Epithelial cell of proximal tubule (primary cell): Measurements from ENCODE around the gene CCDC57. TPM values are rescaled to one million over a fixed set of nuclear protein-coding genes. Genes with fewer than 3 reads are reported as not detected.
"Not testable (repeated sequence)": the region's sequence is repeated elsewhere in the genome, so short reads cannot be mapped to it uniquely, and the experiment has no call there.

Experiments
- DNase-seq: peaks from one replicate; pipeline ENCODE4 v3.0.0-alpha.2; 2011; ENCODE audit warnings: low read depth
- H3K4me3 ChIP-seq: 2 replicates; pipeline ENCODE4 v1.5.1; 2011; ENCODE audit warnings: low read depth, mild to moderate bottlenecking, low read length
- CTCF ChIP-seq: conservative IDR thresholded peaks from 2 replicates; pipeline ENCODE4 v1.5.1; 2012; ENCODE audit warnings: low read depth, mild to moderate bottlenecking, low read length
- total RNA-seq: library from RNA; depleted of rRNA; stranded (reverse); fragments of >200 nt; gene quantifications from 2 replicates; pipeline ENCODE4 v1.2.3, GENCODE V29; 2015

The CCDC57 gene
- total RNA-seq, 1 donor from 2014 or later = 10.8 TPM

- no peak for DNase-seq
- no peak overlapping the region for H3K4me3 ChIP-seq
- no peak for TF ChIP-seq CTCF
Observed at GRCh38 chr17:82255402-82255972, 42.8 kb upstream of the CCDC57 start.

DNA sequence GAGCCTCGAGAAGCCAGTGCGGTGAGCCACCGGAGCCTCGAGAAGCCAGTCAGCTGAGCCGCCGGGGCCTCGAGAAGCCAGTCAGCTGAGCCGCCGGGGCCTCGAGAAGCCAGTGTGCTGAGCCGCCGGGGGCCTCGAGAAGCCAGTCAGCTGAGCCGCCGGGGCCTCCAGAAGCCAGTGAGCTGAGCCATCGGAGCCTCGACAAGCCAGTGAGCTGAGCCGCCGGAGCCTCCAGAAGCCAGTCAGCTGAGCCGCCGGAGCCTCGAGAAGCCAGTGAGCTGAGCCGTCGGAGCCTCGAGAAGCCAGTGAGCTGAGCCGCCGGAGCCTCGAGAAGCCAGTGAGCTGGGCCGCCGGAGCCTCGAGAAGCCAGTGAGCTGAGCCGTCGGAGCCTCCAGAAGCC, 42.1 kb upstream of the CCDC57 start:
- not testable (repeated sequence) for DNase-seq

DNA sequence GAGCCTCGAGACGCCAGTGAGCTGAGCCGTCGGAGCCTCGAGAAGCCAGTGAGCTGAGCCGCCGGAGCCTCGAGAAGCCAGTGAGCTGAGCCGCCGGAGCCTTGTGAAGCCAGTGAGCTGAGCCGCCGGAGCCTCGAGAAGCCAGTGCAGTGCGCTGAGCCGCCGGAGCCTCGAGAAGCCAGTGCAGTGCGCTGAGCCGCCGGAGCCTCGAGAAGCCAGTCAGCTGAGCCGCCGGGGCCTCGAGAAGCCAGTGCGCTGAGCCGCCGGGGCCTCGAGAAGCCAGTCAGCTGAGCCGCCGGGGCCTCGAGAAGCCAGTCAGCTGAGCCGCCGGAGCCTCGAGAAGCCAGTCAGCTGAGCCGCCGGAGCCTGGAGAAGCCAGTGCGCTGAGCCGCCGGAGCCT, 41.5 kb upstream of the CCDC57 start:
- not testable (repeated sequence) for H3K4me3 ChIP-seq, DNase-seq

More for the DNA sequence above, 42.1 kb upstream of the CCDC57 start:
- not testable (repeated sequence) for H3K4me3 ChIP-seq

DNA sequence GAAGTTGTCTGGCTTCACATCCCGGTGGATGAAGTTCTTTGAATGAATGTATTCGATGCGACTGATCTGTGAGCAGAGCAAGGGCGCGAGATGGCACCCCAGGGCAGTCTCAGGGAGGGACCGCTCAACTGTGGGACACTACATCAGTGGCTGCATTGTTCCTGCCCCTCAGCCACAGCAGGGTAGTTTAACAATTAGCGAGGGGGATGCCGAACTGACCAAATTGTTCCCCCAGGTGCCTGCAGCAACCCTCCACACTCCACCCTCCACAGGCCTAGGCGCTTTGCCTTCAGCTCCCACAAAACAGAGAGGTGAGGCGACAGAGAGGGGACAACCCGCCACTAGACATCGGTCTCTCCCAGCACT, 40.5 kb upstream of the CCDC57 start:
- no peak for TF ChIP-seq CTCF
- no peak for DNase-seq

DNA sequence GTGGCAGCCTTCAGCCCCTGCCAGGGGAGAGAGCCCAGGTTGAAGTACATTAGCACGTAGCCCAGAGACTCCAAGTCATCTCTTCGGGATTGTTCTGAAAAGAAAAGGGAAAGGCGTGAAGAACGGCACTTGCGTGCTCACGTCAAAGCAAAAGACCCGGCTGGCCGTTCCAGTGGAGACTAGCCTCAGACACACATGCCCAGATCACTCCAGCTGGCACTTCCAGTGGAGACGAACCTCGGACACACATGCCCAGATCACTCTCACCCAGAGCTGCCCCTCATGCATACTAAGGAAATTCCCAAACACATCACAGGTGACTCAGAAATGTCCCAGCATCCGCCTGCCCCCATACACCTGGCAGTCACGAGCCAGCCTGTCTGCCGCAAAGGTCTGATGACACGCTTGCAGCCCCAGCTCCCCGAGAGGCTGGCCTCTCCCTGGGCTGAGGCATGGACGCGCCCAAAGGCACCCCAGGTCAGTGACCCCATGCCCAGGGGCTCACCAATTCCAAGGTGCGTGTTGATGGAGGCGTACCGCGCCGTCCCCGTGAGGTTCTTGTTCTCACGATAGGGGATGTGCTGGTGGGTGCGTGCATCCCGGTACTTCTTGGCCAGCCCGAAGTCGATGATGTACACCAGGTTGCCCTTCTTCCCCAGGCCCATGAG, 40.0 kb upstream of the CCDC57 start:
- TF ChIP-seq CTCF = no peak
- no peak overlapping the region for H3K4me3 ChIP-seq
- DNase-seq = no peak

More for the DNA sequence above, 40.5 kb upstream of the CCDC57 start:
- H3K4me3 ChIP-seq = no peak overlapping the region

DNA sequence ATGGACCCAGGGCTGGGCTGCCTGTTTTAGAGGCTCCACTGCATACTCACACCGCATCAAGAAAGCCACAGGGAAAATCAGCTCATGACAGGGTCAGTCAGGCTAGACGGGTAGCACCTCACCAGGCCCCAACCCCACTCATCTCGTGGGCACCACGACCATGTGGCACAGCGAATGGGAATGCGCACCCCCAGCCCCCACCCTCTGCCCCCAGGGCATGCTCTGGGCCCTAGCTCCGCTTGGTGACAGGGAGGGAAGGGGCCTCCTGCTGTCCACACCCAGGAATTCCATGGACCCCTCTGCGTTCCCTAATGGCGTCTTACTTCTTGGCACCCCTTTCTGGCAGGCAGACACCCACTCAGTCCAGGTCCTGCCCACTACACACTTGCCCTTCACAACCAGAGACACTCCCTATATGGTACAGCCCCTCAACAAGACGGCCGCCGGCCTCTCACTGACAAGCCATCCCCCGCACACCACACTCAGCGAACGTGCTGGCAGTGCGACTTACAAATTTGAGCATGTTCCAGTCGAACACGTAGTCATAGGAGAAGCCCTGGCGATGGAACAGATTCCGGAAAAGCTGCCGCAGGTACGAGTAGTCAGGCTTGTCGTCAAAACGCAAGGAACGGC, 38.3 kb upstream of the CCDC57 start:
- no peak overlapping the region for H3K4me3 ChIP-seq
- TF ChIP-seq CTCF = no peak
- no peak for DNase-seq

- DNase-seq = no peak
- no peak overlapping the region for H3K4me3 ChIP-seq
- no peak for TF ChIP-seq CTCF
Observed at GRCh38 chr17:82249896-82250581, 37.4 kb upstream of the CCDC57 start.
